ENCODE measurements around the gene ENPP1.

DNA sequence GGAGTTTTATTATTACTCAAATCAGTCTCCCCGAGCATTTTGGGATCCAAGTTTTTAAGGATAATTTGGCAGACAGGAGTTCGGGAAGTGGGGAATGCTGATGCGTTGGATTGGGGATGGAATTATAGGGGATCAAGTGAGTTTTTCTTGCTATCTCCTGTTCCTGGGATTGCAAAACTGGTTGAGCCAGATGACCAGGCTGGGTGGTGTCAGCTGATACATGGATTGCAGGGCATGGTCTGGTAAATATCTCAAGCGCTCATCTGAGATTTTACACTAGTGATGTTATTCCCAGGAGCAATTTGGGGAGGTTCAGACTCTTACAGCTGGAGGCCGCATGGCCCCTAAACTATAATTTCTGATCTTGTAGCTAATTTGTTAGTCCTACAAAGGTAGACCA, 54.7 kb downstream of the ENPP1 start:
- TF ChIP-seq POLR2A (IDR thresholded peaks at IDR 0.05) (no peak), CTCF (IDR thresholded peaks at IDR 0.05) (no peak)

All from heart left ventricle (tissue), 13 donors.